ENCODE data around the gene ETS2.
"Not testable (repeated sequence)": the region's sequence is repeated elsewhere in the genome, so short reads cannot be mapped to it uniquely, and the experiment has no call there.

Gene ETS2

DNA sequence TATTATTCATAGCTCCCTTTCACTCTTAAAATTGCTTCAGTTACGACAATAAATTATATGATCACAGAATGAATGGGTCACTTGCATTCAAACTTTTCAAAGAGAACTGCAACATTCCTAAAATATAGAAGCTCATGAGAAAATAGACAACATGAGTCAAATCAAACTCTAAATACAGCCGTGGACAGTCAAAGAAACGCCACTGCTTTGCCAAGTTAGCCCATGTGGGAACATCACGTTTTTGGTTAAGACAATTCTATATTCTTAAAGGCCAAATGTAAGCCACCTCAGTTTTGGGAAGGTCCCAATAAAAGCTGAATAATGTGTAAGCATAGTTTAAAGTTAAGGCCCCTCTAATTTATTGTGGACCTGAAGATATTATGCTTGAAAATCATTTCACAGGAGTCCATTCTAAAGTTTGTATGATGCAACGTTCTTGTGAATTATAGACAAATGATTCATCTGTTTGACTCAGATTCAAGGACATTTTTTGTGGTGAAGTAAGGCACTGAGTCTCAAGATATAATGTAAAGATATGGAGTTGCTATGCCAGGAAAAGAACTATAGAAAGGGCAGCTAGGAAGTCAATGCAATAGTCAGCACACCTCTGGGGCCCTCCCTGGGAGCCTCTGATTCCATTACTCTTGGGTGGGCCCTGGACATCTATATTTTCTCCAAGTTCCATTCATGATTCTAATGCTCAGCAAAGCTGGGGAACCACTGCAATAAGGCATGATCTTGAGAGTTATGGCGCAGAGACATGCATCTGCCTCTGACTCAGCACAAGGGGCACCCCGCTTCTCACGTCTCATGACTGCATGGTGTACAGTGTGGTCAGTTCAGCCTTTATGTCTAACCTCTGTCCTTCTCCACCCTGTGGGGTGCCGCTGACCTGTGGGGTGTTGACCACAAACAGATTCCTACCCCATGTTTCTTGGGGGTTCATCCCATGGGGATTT lies 33.9 kb downstream of the ETS2 start:
- DNase-seq = peak; percentile 97

DNA sequence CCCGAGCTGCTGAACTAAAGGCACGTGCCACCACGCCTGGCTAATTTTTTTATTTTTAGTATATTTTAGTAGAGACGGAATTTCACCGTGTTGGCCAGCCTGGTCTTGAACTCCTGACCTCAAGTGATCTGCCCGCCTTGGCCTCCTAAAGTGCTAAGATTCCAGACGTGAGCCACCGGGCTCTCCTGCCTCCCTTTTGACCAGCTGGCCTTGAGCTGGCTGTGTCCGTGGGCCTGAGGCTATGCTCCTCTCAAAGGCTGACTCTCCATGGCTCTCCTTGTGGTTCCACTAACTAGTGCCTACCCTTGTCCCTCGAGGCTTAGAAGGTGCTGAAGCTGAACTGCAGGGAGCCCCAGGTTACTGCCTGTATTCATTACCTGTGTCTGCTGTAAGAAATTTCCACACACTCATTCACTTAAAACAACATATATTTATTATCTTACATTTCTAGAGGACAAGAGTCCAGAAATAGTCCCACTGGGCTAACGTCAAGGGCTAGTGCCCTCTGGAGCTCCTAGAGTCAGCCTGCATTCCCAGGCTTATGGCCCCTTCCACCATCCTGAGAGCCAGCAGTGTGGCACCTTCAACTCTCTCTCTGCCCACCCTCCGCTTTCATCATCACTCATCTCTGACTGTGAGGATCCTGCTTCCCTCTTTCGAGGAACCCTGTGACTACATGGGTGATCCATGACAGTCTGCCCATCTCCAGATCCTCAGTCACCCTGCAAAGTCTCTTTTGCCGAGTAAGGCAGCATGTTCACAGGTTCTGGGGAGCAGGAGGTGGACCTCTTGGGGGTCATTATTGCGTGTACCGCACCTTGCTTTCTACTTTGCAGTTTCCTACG lies 34.9 kb downstream of the ETS2 start:
- no peak for DNase-seq

DNA sequence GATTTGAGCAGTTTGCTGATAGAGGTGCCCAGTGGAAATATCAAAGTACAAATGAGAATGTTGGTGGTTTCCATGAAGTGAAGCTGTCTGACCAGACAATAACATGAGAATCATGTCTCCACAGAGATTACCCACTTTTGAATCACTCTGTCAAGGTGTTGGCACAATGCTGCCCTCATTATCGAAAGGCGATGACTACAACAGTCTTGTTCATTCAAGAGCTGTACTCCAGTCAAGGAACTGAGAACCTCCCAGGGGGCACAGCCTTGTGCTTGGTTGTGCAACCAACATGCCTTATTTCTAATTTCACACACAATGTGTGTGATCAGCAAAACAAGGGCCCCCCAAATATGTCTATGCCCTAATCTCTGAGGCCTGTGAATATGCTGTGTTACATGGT lies 35.7 kb downstream of the ETS2 start:
- no peak for DNase-seq

DNA sequence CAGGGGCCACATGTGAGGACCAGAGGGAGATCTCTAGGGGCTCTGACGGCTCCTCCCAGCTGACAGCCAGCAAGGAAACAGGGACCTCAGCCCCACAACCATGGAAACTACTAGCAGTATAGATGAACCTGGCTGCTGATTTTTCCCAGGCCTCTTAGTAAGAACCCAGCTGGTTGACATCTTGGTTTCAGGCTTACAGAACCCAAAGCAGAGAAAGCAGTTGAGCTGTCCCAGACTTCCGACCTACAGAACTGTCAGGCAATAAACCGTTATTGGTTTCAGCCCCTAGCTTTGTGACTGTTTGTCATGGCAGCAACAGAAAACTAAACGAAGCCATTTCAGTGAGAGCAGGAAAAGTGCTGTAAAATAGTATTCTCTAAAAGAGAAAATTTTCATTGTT lies 36.4 kb downstream of the ETS2 start:
- no peak for DNase-seq

DNA sequence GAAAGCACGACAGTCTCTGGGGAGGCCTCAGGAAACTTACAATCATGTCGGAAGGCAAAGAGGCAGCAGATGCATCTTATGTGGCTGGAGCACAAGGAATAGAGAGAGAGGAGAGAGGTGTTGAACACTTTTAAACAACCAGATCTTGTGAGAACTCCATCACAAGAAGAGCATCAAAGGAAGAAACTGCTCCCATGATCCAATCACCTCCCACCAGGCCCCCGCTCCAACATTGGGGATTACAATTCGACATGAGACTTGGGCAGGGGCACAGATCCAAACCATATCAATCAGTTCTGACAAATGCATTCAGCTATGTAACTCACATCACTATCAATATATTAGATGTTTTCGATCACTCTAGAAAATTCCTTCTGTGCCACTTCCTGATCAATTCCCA lies 37.6 kb downstream of the ETS2 start:
- no peak for DNase-seq

DNA sequence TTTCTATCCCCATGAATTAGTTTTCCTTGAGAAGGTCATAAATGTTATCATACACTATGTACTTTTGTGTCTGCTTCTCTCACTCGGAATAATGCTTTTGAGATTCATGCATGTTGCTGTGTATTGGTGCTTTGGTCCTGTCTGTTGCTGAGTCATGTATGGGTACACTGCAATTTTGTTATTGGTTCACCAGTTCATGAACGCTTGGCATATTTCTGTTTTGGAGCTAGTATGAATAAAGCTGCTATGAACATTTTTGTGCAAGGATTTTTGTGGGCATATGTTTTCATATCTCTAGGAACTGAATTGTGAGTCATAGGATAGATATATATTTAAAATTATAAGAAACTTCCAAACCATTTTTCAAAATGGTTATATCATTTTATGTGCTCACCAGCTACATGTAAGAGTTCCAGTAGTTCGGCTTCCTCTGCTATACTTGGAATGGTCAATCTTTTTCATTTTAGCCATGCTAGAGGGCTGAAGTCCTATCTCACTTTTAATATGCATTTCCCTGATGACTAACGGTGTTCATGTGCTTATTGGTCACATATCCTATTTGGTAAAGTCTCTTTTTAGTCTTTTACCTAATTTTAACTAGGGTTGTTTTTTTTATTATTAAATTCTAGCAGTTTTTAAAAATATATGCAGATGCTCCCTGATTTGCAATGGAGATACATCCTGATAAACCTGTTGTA lies 38.2 kb downstream of the ETS2 start:
- peak; percentile 85 for DNase-seq

DNA sequence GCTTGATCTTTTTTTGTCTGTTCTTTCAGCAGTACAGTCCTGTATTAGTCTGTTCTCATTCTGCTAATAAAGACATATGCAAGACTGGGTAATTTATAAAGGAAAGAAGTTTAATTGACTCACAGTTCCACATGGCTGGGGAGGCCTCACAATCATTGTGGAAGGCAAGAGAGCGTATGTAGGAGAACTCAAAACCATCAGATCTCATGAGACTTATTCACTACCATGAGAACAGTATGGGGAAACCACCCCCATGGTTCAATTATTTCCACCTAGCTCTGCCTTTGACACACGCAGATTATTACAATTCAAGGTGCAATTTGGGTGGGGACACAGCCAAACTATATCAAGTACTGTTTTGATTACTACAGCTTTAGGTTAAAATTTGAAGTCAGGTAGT lies 39.6 kb downstream of the ETS2 start:
- DNase-seq = not testable (repeated sequence)

DNA sequence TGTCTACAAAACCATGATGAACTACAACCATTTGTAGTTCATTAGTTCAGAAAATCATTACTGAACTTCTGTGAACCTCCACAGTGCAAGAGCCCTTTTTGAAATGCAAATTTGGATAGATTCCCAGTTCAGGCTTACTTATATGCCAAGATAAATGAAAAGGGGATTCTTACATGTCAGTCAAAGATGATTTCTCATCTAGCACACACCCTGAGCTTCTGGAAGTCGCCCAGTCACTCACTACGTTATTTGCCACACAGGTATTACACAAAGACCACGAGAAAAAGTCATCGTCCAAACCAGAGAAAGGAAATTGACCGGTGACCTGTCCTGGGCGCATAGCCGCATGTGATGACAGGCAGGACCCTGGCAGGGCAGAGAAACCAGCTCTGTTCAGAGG lies 41.8 kb downstream of the ETS2 start:
- DNase-seq = peak; percentile 58

DNA sequence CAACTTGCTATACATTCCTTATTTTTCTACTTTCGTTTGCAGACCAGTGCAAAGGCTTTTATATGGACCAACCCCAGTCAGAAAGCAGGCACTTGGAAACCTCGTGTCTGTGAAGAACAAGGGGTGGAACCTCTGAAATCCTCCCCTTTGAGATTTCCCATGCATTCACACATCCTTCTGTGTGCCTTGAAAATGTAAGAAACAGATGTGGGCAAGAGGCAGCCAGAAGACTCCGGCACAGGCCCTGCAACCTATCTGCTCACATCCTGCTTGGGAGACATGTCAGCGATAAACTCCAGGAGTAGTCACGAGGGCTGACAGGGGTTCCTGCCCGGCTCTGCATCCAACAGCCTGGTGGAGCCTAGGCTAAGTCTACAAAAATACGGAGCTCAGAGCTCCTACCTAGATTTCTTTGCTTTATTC lies 42.5 kb downstream of the ETS2 start:
- DNase-seq = peak; percentile 49

DNA sequence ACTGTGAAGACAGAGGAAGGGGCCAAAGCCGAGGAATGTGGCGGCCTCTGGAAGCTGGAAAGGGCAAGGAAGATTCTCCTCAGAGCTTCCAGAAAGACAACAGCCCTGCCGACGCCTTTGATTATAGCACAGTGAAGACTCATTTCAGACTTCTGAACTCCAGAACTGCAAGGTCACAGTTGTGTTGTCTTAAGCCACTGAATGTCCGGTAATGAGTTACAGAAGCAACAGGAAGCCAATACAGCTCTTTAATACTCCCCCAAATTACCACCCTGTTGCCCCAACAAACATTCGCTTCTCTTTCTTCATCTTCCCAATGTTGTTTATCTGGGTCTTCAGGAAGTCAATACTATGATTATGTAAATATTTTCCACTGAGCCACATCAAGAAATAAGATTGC lies 44.0 kb downstream of the ETS2 start:
- no peak for DNase-seq

DNA sequence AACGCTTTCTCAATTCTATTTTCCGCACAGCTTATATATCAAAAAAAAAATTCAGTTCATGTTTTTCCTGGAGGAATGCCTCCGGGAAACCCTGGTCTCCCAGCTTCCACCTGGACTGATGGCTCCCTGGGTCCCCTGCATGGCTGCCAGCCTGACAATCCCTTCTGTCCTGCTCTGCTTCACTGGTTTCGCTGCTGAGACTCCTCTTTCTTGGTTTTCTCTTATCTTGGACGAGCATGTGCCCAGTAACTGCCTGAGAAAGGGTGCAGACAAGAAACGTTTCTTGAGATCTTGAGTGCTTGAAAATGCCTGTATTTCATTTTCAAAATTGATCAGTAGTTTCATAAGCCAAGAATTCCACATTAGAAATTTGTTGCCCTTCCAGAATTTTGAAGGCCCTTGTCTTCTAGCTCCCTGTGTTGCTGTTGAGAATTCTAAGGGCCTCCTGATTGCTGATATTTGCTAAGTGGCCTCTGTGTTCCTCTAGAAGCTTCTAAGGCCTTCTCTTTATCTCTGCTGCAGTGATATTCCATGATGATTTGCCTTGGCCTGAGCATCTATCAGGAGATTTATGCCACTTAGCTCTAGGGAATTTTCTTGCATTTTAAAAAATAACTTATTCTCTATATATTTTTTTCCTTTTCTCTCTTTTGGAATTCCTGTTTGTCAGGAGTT lies 44.7 kb downstream of the ETS2 start:
- DNase-seq = no peak

DNA sequence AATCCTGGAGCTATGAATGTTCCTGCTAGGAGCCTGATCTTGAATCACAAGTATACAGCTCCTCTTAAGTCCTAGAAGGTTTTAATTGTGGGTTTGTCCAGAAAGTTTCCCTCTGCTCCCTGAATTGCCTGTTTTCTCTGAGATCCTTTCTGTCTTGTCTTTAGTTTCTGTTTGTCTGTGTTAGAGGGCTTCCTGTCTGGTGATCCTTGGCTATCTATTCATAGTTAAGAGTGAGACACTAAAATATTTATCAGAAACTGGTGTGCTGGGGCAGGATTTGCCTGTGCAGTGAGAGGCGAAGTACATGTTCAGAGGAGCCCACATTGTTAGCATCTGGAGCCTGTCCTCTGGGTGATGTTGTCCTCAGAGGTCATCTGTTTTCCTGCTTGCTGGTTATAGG lies 45.4 kb downstream of the ETS2 start:
- DNase-seq = no peak

DNA sequence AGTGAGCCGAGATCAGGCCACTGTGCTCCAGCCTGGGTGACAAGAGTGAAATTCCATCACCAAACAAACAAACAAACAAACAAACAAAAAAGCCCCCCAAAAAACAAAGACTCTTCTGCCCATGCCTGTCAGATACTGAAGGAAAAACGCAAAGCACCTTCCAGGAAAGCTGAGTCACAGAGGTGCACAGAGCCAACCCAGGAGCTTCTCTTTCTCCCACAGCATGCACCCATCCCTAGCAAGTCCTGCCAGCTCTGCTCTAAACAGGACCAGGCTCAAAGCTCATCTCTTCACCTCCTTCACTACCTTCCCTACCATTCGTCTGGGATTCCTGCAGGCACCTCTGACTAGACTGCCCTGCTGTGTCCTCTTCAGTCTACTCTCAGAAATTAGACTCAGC lies 46.5 kb downstream of the ETS2 start:
- no peak for DNase-seq

DNA sequence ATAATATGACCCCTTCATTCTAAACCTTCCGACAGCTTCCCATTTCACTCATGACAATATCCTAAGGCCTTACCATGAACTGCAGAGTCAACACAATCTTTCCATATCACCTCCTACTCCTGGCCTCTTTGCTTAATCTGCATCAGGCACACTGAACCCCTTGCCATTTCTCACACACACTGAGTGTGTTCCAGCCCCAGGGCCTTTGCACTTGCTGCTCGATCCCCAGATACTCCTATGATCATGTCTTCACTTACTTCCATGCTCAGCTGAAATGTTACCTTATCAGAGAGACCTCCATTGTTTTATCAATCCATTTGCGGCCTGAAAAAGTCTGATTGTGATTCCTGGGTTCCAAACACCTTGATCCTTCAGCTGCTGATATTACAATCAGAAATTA lies 47.0 kb downstream of the ETS2 start:
- no peak for DNase-seq

DNA sequence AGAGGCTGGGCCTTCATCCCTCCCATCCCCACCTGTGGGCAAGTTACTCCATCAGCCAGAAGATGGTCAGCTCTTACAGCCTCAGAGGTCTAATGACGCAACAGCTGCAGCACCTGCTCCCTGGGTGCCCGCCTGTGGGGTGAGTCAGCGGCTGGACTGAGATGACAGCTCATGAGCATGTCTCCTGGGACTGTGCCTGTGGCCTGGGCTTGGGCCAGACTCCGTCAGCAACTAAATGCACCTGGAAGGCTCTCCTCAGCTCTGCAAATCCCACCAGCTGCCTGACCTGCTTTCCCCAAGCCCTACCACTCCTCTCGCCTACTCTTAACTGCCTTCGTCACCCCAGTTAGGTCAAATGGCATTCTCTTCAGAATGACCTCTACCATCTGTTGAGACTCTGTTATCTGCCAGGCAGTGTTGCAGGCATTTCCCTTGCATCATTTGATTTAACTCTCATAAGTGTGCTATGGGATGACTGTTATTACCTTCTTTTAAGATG lies 47.7 kb downstream of the ETS2 start:
- DNase-seq = peak; percentile 79

DNA sequence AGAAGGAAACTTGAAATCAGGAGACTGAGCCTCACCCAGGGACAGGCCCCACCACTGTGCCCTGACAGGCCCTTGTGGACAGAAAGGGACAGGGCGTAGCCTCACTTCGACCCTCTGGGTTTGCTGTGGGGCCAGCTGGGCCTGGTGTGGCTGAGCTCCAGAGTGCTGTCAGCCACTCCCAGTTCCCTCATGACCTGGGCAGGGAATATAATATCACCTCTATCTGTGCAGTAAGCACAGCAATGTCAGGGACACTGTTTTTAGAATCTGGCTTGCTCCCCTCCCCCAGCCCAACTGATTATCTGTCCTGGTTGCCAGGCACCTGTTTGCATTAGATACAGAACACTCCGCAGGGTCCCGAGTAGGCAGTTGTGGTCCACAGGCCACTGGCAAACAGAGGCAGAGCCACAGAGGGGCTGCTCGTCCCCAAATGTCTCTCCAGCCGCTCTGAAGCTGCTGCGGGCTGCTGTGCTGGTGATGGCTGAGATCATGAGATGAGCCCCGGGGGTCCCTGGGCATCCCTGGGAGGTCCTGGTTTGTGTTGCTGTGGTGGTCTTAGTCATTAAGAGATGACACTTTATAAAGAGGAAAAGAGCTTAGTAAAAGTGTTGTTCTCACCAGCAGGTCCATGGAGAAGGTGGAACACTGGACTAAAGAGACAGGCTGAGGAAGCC lies 51.6 kb downstream of the ETS2 start:
- no peak for DNase-seq

DNA sequence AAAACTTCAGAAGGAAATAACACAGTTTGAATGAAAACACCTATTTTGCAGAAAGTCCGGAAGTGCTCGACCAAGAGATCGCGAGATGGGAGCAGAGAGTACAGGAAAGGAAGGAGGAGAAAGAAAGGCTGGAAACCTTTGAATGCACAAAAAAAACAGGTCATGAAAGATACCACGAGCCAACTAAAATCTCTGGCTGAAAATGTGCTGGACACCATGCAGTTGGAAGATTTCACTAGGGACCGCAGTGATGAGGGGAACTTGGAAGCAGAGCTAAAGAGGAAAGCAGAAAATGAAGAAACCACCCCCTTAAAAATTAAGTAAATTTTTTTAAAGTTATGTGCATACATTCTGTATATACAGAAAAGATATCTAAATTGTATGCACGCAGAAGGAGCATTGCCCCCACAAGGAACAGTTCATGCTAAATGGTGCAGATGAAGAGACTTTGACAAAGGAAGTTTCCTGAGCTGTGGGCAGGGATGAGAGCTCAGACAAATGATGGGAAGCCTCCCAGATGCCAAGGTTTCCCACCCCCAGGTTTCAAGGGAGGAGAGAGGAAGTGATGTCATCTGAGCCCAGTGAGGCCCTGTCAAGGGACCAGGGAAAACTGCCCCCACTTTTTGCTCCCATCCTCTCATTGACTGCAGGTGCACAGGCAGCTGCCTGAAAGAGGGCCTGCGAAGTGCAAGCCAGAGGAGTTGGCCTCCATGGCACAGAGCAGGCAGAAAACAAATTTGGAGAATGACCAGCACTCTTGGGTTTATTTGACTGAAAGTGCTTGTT lies 52.5 kb downstream of the ETS2 start:
- DNase-seq = no peak

DNA sequence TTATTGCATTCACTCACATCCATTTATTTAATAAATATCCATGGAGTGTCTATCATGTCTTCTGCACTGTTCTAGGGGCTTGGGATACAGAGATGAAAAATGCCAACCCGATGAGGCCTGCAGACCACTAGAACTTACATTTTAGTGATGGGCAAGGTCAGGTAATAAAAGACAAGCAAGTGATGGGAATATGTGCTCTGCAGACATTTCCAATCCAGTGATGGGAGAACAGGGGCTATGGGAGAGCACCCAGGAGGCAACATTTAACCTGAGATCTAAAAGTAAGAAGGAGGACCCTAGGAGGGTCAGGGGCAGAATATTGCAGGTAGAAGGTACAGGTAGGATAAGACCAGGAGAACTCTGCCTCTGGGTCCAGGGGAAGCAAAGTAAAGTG lies 53.1 kb downstream of the ETS2 start:
- DNase-seq = no peak

DNA sequence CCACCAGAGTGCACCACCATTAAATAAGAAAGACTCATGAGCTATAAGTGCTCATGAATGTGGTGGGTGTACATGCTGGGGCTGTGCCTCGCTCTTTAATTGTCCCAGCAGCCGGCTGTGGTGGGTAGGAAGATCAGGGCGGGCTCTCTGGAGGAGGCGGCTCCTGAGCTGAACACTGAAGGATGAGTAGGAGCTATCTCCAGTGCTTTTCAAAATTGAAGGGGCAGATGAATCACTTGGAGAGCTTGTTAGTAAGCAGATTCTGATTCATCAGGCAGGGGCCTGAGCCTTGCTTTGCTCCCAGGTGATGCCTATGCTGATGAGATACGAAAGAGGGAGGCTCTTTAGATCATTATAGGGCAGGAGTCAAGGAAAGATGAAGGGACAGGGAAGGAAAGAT lies 54.1 kb downstream of the ETS2 start:
- peak; percentile 31 for DNase-seq

DNA sequence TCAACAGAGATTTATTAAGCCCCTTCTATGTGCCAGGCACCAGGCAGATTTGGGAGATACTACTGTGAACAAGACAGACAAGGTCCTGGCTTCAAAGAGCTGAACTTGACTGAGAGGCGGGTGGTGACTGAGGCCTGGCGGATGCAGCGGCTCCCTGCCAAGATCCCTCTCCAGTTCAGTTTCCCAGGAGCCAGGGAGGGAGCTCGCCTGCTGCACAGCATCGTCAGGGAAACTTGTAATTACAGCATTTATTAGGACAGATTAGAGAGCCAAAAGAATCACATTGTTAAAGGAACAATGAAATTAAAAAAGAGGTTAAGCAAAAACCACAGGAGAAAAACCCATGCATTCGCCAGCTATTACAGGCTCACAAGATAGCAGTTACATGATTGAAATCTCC lies 55.3 kb downstream of the ETS2 start:
- DNase-seq = peak; percentile 22
